Astrocyte of the spinal cord (primary cell): Measurements from ENCODE around the gene BTN3A1.

Experiments
- DNase-seq: peaks from one replicate; pipeline ENCODE4 v3.0.0; 2011; ENCODE audit warnings: low read depth, low spot score
- H3K4me3 ChIP-seq: 2 replicates; pipeline ENCODE4 v1.5.1; 2011; ENCODE audit warnings: low read depth, mild to moderate bottlenecking, low read length, moderate library complexity
- CTCF ChIP-seq: IDR thresholded peaks from 2 replicates; pipeline ENCODE4 v1.5.1; 2012; ENCODE audit warnings: low read depth, mild to moderate bottlenecking, low read length, inconsistent platforms
- in situ Hi-C: cut with HindIII; loops from 2 replicates; pipeline ENCODE4 v1.10.0; 2017; ENCODE audit warnings: low sequenced_read_pairs

The BTN3A1 gene

GRCh38 chr6:26445934-26446667 lies 44.0 kb downstream of the BTN3A1 start:
- in situ Hi-C loops = no loop called here
- no peak for DNase-seq
- no peak for TF ChIP-seq CTCF

GRCh38 chr6:26447257-26447656 lies 45.2 kb downstream of the BTN3A1 start:
- no peak for TF ChIP-seq CTCF
- in situ Hi-C loops = no loop called here
- no peak for DNase-seq
- no peak overlapping the region for H3K4me3 ChIP-seq

More at GRCh38 chr6:26445934-26446667, 44.0 kb downstream of the BTN3A1 start:
- H3K4me3 ChIP-seq = no peak overlapping the region

- in situ Hi-C loops = no loop called here
- no peak for TF ChIP-seq CTCF
- DNase-seq = no peak
- H3K4me3 ChIP-seq = no peak overlapping the region
Measured at GRCh38 chr6:26450240-26450639, 48.2 kb downstream of the BTN3A1 start.

GRCh38 chr6:26452631-26453235 lies 50.7 kb downstream of the BTN3A1 start:
- DNase-seq = no peak
- H3K4me3 ChIP-seq = no peak overlapping the region
- in situ Hi-C loops = no loop called here
- TF ChIP-seq CTCF = no peak

- no peak for TF ChIP-seq CTCF
- in situ Hi-C loops = no loop called here
- no peak for DNase-seq
- no peak overlapping the region for H3K4me3 ChIP-seq
Measured at GRCh38 chr6:26454631-26455030, 52.6 kb downstream of the BTN3A1 start.

GRCh38 chr6:26455357-26455970 lies 53.4 kb downstream of the BTN3A1 start:
- in situ Hi-C loops = no loop called here
- DNase-seq = no peak
- H3K4me3 ChIP-seq = no peak overlapping the region
- no peak for TF ChIP-seq CTCF
